IMR-90 (cell line): ENCODE data around the gene SREK1IP1. TPM values are rescaled to one million over a fixed set of nuclear protein-coding genes. Genes with fewer than 3 reads are reported as not detected.

Experiments used
- ATAC-seq: fragments of 200-7000 bp; cut with Tn5 transposase; 2 replicates; pipeline ENCODE4 v1.9.1; 2020; ENCODE audit warnings: low read depth, mild to moderate bottlenecking, moderate library complexity
- BruUV-seq: library from RNA; stranded (reverse); fragments of 400-500 nt; replicated peaks from 2 replicates; lab custom pipeline; 2021; lab: Mats Ljungman, UMichigan
- CTCF ChIA-PET: fragments of 300-600 bp; formaldehyde crosslinking; extraction: SDS; loops from one replicate; lab custom pipeline; 2021; ENCODE audit warnings: antibody characterized with exemption; lab: Yijun Ruan, JAX
- POLR2A ChIA-PET: fragments of 300-600 bp; sonication (Branson Sonifier 250); formaldehyde crosslinking; loops from one replicate; lab custom pipeline; 2022; ENCODE audit warnings: antibody characterized with exemption; ENCODE audit not compliant: unreplicated experiment; lab: Charles Lee
- DNase-seq: peaks from one replicate; pipeline ENCODE4 v3.0.0; 2013
- H2AFZ ChIP-seq: replicated peaks from 2 replicates; pipeline ENCODE3; 2013; ENCODE audit warnings: low read length, mild to moderate bottlenecking; ENCODE audit not compliant: poor library complexity
- H2AK5ac ChIP-seq: 2 replicates; pipeline ENCODE4 v1.6.1; 2013; ENCODE audit warnings: low read depth, low read length, inconsistent platforms
- H2AK9ac ChIP-seq: replicated peaks from 2 replicates; pipeline ENCODE3; 2013; ENCODE audit warnings: mild to moderate bottlenecking, low read depth, low read length, moderate library complexity; ENCODE audit not compliant: poor library complexity
- H2BK120ac ChIP-seq: 2 replicates; pipeline ENCODE4 v1.6.1; 2013; ENCODE audit warnings: low read depth, low read length, inconsistent platforms
- H2BK15ac ChIP-seq: 3 replicates; pipeline ENCODE4 v1.6.1; 2013; ENCODE audit warnings: low read depth, low read length, inconsistent platforms
- H2BK20ac ChIP-seq: 2 replicates; pipeline ENCODE4 v1.6.1; 2013; ENCODE audit warnings: low read depth, mild to moderate bottlenecking, inconsistent platforms, low read length, moderate library complexity
- H2BK5ac ChIP-seq: 2 replicates; pipeline ENCODE4 v1.6.1; 2013; ENCODE audit warnings: mild to moderate bottlenecking, low read depth, low read length, inconsistent platforms; ENCODE audit not compliant: poor library complexity, severe bottlenecking
- H3K14ac ChIP-seq: replicated peaks from 2 replicates; pipeline ENCODE4 v1.6.1; 2013; ENCODE audit warnings: low read depth, low read length, inconsistent platforms
- H3K18ac ChIP-seq: 2 replicates; pipeline ENCODE4 v1.6.1; 2013; ENCODE audit warnings: low read depth, low read length, control low read depth
- H3K23ac ChIP-seq: 2 replicates; pipeline ENCODE4 v1.6.1; 2013; ENCODE audit warnings: low read depth, low read length, inconsistent platforms
- H3K27ac ChIP-seq: 2 replicates; pipeline ENCODE4 v1.5.1; 2013; ENCODE audit warnings: mild to moderate bottlenecking, control low read depth, low read length; ENCODE audit not compliant: insufficient read depth
- H3K27me3 ChIP-seq: 2 replicates; pipeline ENCODE4 v1.6.1; 2013; ENCODE audit warnings: low read length; ENCODE audit not compliant: control insufficient read depth, insufficient read depth
- H3K36me3 ChIP-seq: 2 replicates; pipeline ENCODE4 v1.6.1; 2013; ENCODE audit warnings: low read length, mixed read lengths; ENCODE audit not compliant: control insufficient read depth, insufficient read depth
- H3K4ac ChIP-seq: 2 replicates; pipeline ENCODE4 v1.6.1; 2013; ENCODE audit warnings: low read depth, low read length, inconsistent platforms
- H3K4me1 ChIP-seq: 2 replicates; pipeline ENCODE4 v1.6.1; 2013; ENCODE audit warnings: low read length, mixed read lengths; ENCODE audit not compliant: control insufficient read depth, insufficient read depth
- H3K4me2 ChIP-seq: 2 replicates; pipeline ENCODE4 v1.6.1; 2013; ENCODE audit warnings: low read depth, mild to moderate bottlenecking, control low read depth, low read length, moderate library complexity
- H3K4me3 ChIP-seq: 2 replicates; pipeline ENCODE4 v1.5.1; 2013; ENCODE audit warnings: low read depth, mild to moderate bottlenecking, control low read depth, low read length, moderate library complexity; ENCODE audit not compliant: insufficient read depth
- H3K56ac ChIP-seq: 2 replicates; pipeline ENCODE4 v1.6.1; 2013; ENCODE audit warnings: low read length, inconsistent platforms; ENCODE audit not compliant: insufficient read depth; ENCODE audit errors: extremely low read depth
- H3K79me1 ChIP-seq, 2 experiments: 2 replicates each; pipeline ENCODE4 v1.6.1; 2013; ENCODE audit warnings: low read length in 2 of 2, inconsistent platforms in 1 of 2, low read depth in 1 of 2
- H3K9ac ChIP-seq: 2 replicates; pipeline ENCODE4 v1.6.1; 2013; ENCODE audit warnings: low read depth, low read length, control low read depth
- H3K9me1 ChIP-seq: 2 replicates; pipeline ENCODE4 v1.6.1; 2013; ENCODE audit warnings: low read length, inconsistent platforms; ENCODE audit not compliant: insufficient read depth
- H3K9me3 ChIP-seq: 2 replicates; pipeline ENCODE4 v1.6.1; 2013; ENCODE audit warnings: low read length; ENCODE audit not compliant: control insufficient read depth, insufficient read depth
- H4K20me1 ChIP-seq: 2 replicates; pipeline ENCODE4 v1.6.1; 2013; ENCODE audit warnings: low read length, inconsistent platforms; ENCODE audit not compliant: insufficient read depth
- H4K5ac ChIP-seq: 2 replicates; pipeline ENCODE4 v1.6.1; 2013; ENCODE audit warnings: mild to moderate bottlenecking, low read depth, low read length, control low read depth
- H4K8ac ChIP-seq, 2 experiments: 2 replicates each; pipeline ENCODE4 v1.6.1; 2013; ENCODE audit warnings: low read depth in 2 of 2, low read length in 2 of 2, control low read depth in 1 of 2, inconsistent platforms in 1 of 2
- H4K91ac ChIP-seq: 2 replicates; pipeline ENCODE4 v1.6.1; 2013; ENCODE audit warnings: low read depth, low read length, inconsistent platforms; ENCODE audit not compliant: insufficient read depth
- BHLHE40 ChIP-seq: fragments of 150-350 bp; IDR thresholded peaks from 2 replicates; pipeline ENCODE4 v1.6.1; 2016; ENCODE audit warnings: mild to moderate bottlenecking, low read depth, low read length
- CEBPB ChIP-seq: IDR thresholded peaks from 2 replicates; pipeline ENCODE4 v1.6.1; 2012; ENCODE audit warnings: low read depth, low read length, improper control_type of control experiment
- CHD1 ChIP-seq: IDR thresholded peaks from 2 replicates; pipeline ENCODE4 v1.6.1; 2012; ENCODE audit warnings: low read depth, low read length, improper control_type of control experiment
- FOS ChIP-seq: fragments of 150-350 bp; IDR thresholded peaks from 2 replicates; pipeline ENCODE4 v1.6.1; 2016; ENCODE audit warnings: low read depth, low read length
- MAFK ChIP-seq: IDR thresholded peaks from 2 replicates; pipeline ENCODE4 v1.6.1; 2012; ENCODE audit warnings: low read depth, low read length, improper control_type of control experiment
- MAZ ChIP-seq: IDR thresholded peaks from 2 replicates; pipeline ENCODE4 v1.6.1; 2012; ENCODE audit warnings: low read depth, mild to moderate bottlenecking, low read length, improper control_type of control experiment, moderate library complexity, borderline replicate concordance
- MXI1 ChIP-seq: IDR thresholded peaks from 2 replicates; pipeline ENCODE4 v1.6.1; 2012; ENCODE audit warnings: low read depth, mild to moderate bottlenecking, low read length, moderate library complexity, borderline replicate concordance
- NFE2L2 ChIP-seq: fragments of 150-350 bp; IDR thresholded peaks from 2 replicates; pipeline ENCODE4 v1.6.1; 2016; ENCODE audit warnings: low read depth, mild to moderate bottlenecking, low read length
- POLR2A ChIP-seq: IDR thresholded peaks from 2 replicates; pipeline ENCODE4 v1.6.1; 2012; ENCODE audit warnings: mild to moderate bottlenecking, low read depth, low read length
- RAD21 ChIP-seq: IDR thresholded peaks from 2 replicates; pipeline ENCODE4 v1.6.1; 2012; ENCODE audit warnings: low read length, improper control_type of control experiment
- RCOR1 ChIP-seq: IDR thresholded peaks from 2 replicates; pipeline ENCODE4 v1.6.1; 2012; ENCODE audit warnings: mild to moderate bottlenecking, low read length, improper control_type of control experiment; ENCODE audit not compliant: insufficient replicate concordance
- RFX5 ChIP-seq: IDR thresholded peaks from 2 replicates; pipeline ENCODE4 v1.8.0; 2012; ENCODE audit warnings: low read depth, mild to moderate bottlenecking, low read length, moderate library complexity
- SMC3 ChIP-seq: fragments of 150-350 bp; IDR thresholded peaks from 2 replicates; pipeline ENCODE4 v1.6.1; 2016; ENCODE audit warnings: low read depth, mild to moderate bottlenecking, antibody characterized with exemption, low read length, moderate library complexity
- WGBS, 2 experiments: methylation state at CpG; one replicate each; pipeline versions ENCODE4 v1.1.5 to v1.1.7; 2013; ENCODE audit warnings: missing lambda C conversion rate in 2 of 2; ENCODE audit not compliant: insufficient read length in 1 of 2; ENCODE audit errors: extremely low coverage in 2 of 2; 5-methylcytosine and 5-hydroxymethylcytosine counted together
- dilution Hi-C: fragments of 300-500 bp; cut with HindIII; formaldehyde crosslinking; loops from one replicate; pipeline ENCODE4 v1.14.3; 2018; ENCODE audit warnings: low sequenced_read_pairs; ENCODE audit not compliant: unreplicated experiment
- in situ Hi-C: fragments of 300-500 bp; cut with MboI; formaldehyde crosslinking; loops from 3 replicates; pipeline ENCODE4 v1.14.3; 2019; ENCODE audit warnings: low sequenced_read_pairs, inconsistent platforms, mixed read lengths
- intact Hi-C: fragments of 100-400 bp; cut with micrococcal nuclease; formaldehyde crosslinking; loops from 2 replicates; pipeline ENCODE4 v1.10.0; 2022
- polyA plus RNA-seq, 3 experiments: library from polyadenylated mRNA; depleted of rRNA; stranded (reverse); fragments of >200 nt; gene quantifications; 2 replicates each; pipeline ENCODE4 v1.2.3, GENCODE V29; 2012; ENCODE audit warnings: low replicate concordance in 1 of 3
- total RNA-seq: library from RNA; depleted of rRNA; stranded (reverse); fragments of >200 nt; gene quantifications from 2 replicates; pipeline ENCODE4 v1.2.3, GENCODE V29; 2012
- TF ChIP-seq, protein P1 (sequence below): fragments of 150-350 bp; IDR thresholded peaks from 2 replicates; pipeline ENCODE4 v1.6.1; 2016; ENCODE audit warnings: low read depth, mild to moderate bottlenecking, low read length, moderate library complexity, borderline replicate concordance
- TF ChIP-seq, protein P2 (sequence below): conservative IDR thresholded peaks from 2 replicates; pipeline ENCODE4 v1.5.1; 2012; ENCODE audit warnings: mild to moderate bottlenecking, low read depth, low read length, improper control_type of control experiment
- TF ChIP-seq, protein P3 (sequence below): fragments of 150-350 bp; IDR thresholded peaks from 2 replicates; pipeline ENCODE4 v1.6.1; 2017; ENCODE audit warnings: mild to moderate bottlenecking, antibody characterized with exemption, low read length, low read depth

Gene SREK1IP1
- total and polyA plus RNA-seq, 2 of the 4 experiments (the other 2 are of a cell fraction): 3.3 to 6.5 TPM

DNA sequence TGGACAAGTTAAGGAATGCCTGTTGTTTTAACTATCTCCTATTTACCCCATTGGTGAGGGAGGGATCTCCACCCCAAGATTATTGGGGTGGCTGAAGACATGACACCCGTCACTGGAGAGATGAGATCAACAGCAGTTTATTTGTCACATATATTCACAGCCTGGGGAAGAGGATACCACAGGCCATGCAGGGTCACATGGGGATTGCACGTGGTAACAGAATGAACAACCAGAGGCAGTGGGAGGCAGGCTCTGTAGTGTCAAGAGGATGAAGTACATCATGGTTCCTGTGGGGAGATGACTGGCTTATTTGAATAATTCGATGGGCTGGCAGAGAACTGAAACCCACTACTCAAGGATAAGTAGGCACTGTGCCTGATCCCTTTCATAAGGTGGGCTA, 96.8 kb downstream of the SREK1IP1 start:
- POLR2A ChIA-PET: no interaction called here
- no TSS peak for BruUV-seq
- ATAC-seq: no peak
- Histone ChIP-seq H3K27ac (no peak overlapping the region), H3K23ac (no peak overlapping the region), H2BK20ac (no peak overlapping the region), H3K27me3 (peaks cover 2% of the 10 kb centered on the region; the same call in 1 of the 2 replicates), H3K14ac (no peak overlapping the region), H3K4me2 (no peak overlapping the region), H3K56ac (no peak overlapping the region), H2BK15ac (no peak overlapping the region), H3K4me1 (no peaks in the 10 kb centered on the region), H3K79me1 (no peaks in the 10 kb centered on the region), H2AK9ac (no peak overlapping the region), H3K4ac (no peak overlapping the region), H3K9me1 (no peaks in the 10 kb centered on the region), H4K5ac (no peak overlapping the region), H4K8ac (no peak overlapping the region), H4K20me1 (no peaks in the 10 kb centered on the region), H4K91ac (no peak overlapping the region), H2AFZ (no peak overlapping the region), H3K18ac (no peak overlapping the region), H3K9me3 (no peaks in the 10 kb centered on the region), H3K4me3 (no peak overlapping the region), H3K36me3 (no peaks in the 10 kb centered on the region), H3K9ac (no peak overlapping the region), H2BK5ac (no peak overlapping the region), H2BK120ac (no peak overlapping the region), H2AK5ac (no peak overlapping the region)
- WGBS, 2 experiments: no CpG with 5 or more reads among the region's 3 CpGs
- TF ChIP-seq MAFK (no peak), RAD21 (no peak), CEBPB (no peak), CHD1 (no peak), POLR2A (no peak), RFX5 (no peak), MXI1 (no peak), NFE2L2 (no peak), BHLHE40 (no peak), FOS (no peak), RCOR1 (no peak), MAZ (no peak), SMC3 (no peak)
- TF ChIP-seq, protein P1, sequence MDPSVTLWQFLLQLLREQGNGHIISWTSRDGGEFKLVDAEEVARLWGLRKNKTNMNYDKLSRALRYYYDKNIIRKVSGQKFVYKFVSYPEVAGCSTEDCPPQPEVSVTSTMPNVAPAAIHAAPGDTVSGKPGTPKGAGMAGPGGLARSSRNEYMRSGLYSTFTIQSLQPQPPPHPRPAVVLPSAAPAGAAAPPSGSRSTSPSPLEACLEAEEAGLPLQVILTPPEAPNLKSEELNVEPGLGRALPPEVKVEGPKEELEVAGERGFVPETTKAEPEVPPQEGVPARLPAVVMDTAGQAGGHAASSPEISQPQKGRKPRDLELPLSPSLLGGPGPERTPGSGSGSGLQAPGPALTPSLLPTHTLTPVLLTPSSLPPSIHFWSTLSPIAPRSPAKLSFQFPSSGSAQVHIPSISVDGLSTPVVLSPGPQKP: no peak
- TF ChIP-seq, protein P2, sequence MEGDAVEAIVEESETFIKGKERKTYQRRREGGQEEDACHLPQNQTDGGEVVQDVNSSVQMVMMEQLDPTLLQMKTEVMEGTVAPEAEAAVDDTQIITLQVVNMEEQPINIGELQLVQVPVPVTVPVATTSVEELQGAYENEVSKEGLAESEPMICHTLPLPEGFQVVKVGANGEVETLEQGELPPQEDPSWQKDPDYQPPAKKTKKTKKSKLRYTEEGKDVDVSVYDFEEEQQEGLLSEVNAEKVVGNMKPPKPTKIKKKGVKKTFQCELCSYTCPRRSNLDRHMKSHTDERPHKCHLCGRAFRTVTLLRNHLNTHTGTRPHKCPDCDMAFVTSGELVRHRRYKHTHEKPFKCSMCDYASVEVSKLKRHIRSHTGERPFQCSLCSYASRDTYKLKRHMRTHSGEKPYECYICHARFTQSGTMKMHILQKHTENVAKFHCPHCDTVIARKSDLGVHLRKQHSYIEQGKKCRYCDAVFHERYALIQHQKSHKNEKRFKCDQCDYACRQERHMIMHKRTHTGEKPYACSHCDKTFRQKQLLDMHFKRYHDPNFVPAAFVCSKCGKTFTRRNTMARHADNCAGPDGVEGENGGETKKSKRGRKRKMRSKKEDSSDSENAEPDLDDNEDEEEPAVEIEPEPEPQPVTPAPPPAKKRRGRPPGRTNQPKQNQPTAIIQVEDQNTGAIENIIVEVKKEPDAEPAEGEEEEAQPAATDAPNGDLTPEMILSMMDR: no peak
- TF ChIP-seq, protein P3, sequence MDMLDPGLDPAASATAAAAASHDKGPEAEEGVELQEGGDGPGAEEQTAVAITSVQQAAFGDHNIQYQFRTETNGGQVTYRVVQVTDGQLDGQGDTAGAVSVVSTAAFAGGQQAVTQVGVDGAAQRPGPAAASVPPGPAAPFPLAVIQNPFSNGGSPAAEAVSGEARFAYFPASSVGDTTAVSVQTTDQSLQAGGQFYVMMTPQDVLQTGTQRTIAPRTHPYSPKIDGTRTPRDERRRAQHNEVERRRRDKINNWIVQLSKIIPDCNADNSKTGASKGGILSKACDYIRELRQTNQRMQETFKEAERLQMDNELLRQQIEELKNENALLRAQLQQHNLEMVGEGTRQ: no peak
- CTCF ChIA-PET: no interaction called here
- in situ Hi-C loops: no loop called here
- dilution Hi-C loops: no loop called here
- no peak for DNase-seq
- intact Hi-C loops: no loop called here
